NCI-H510A treated with DMSO at 0.1 percent for 48 hours (cell line): Measurements from ENCODE around the gene LPIN1.

Experiments used
- DNase-seq: peaks from one replicate; lab custom pipeline; 2025; lab: John Stamatoyannopoulos, UW

Gene LPIN1

GRCh38 chr2:11762799-11763461, 16.5 kb downstream of the LPIN1 start:
- no peak for DNase-seq

- no peak for DNase-seq
Observed at GRCh38 chr2:11764359-11764758, 17.9 kb downstream of the LPIN1 start.

GRCh38 chr2:11764920-11765319, 18.5 kb downstream of the LPIN1 start:
- DNase-seq: no peak

GRCh38 chr2:11765501-11765900, 19.1 kb downstream of the LPIN1 start:
- DNase-seq: no peak

- DNase-seq: no peak
Observed at GRCh38 chr2:11766016-11766415, 19.6 kb downstream of the LPIN1 start.

GRCh38 chr2:11767779-11768178, 21.3 kb downstream of the LPIN1 start:
- DNase-seq: no peak

- no peak for DNase-seq
Observed at GRCh38 chr2:11768946-11769345, 22.5 kb downstream of the LPIN1 start.

- DNase-seq: no peak
Observed at GRCh38 chr2:11769516-11769915, 23.1 kb downstream of the LPIN1 start.

- no peak for DNase-seq
Observed at GRCh38 chr2:11770531-11771188, 24.2 kb downstream of the LPIN1 start.

- no peak for DNase-seq
Observed at GRCh38 chr2:11771971-11772615, 25.7 kb downstream of the LPIN1 start.

- DNase-seq: no peak
Observed at GRCh38 chr2:11773111-11773510, 26.7 kb downstream of the LPIN1 start.

GRCh38 chr2:11773747-11774525, 27.5 kb downstream of the LPIN1 start:
- no peak for DNase-seq

- no peak for DNase-seq
Observed at GRCh38 chr2:11774600-11774999, 28.2 kb downstream of the LPIN1 start.

- no peak for DNase-seq
Observed at GRCh38 chr2:11775384-11775783, 29.0 kb downstream of the LPIN1 start.

- DNase-seq: peak; percentile 31
Observed at GRCh38 chr2:11777066-11777782, 30.8 kb downstream of the LPIN1 start.

GRCh38 chr2:11777886-11778415, 31.5 kb downstream of the LPIN1 start:
- DNase-seq: no peak

- no peak for DNase-seq
Observed at GRCh38 chr2:11778416-11778815, 32.0 kb downstream of the LPIN1 start.

- DNase-seq: peak; percentile 58
Observed at GRCh38 chr2:11778923-11779757, 32.7 kb downstream of the LPIN1 start.

- DNase-seq: no peak
Observed at GRCh38 chr2:11781602-11782001, 35.2 kb downstream of the LPIN1 start.

GRCh38 chr2:11784280-11784679, 37.8 kb downstream of the LPIN1 start:
- DNase-seq: no peak
